ENCODE data around the gene BRAP. TPM values are rescaled to one million over a fixed set of nuclear protein-coding genes. Genes with fewer than 3 reads are reported as not detected.
"Not testable (repeated sequence)": the region's sequence is repeated elsewhere in the genome, so short reads cannot be mapped to it uniquely, and the experiment has no call there.

Gene BRAP
- total RNA-seq, 1 donor from 2014 or later: 13.8 TPM

GRCh38 chr12:111685322-111685810, 390 bp downstream of the BRAP start:
- ATAC-seq (ENCODE audit: poor library complexity) (no peak), DNase-seq (no peak)
- intact Hi-C loops (cut with DNase I): no loop called here

GRCh38 chr12:111684485-111685198, 1.1 kb downstream of the BRAP start:
- intact Hi-C loops (cut with DNase I): not testable (repeated sequence)

GRCh38 chr12:111677186-111677585, 8.6 kb downstream of the BRAP start:
- ATAC-seq (ENCODE audit: poor library complexity): no peak
- DNase-seq: no peak
- intact Hi-C loops (cut with DNase I): no loop called here

More at GRCh38 chr12:111684485-111685198, 1.1 kb downstream of the BRAP start:
- not testable (repeated sequence) for ATAC-seq (ENCODE audit: poor library complexity); DNase-seq

GRCh38 chr12:111673503-111673902, 12.3 kb downstream of the BRAP start:
- DNase-seq (no peak), ATAC-seq (ENCODE audit: poor library complexity) (no peak)
- intact Hi-C loops (cut with DNase I): no loop called here

- ATAC-seq (ENCODE audit: poor library complexity): no peak
- no peak for DNase-seq
Measured at GRCh38 chr12:111672822-111673381, 12.9 kb downstream of the BRAP start.

GRCh38 chr12:111664961-111665865, 20.5 kb downstream of the BRAP start:
- DNase-seq (no peak), ATAC-seq (ENCODE audit: poor library complexity) (no peak)
- intact Hi-C loops (cut with DNase I): no loop called here

More at GRCh38 chr12:111672822-111673381, 12.9 kb downstream of the BRAP start:
- intact Hi-C loops (cut with DNase I): no loop called here

GRCh38 chr12:111664499-111664898, 21.3 kb downstream of the BRAP start:
- DNase-seq (no peak), ATAC-seq (ENCODE audit: poor library complexity) (no peak)
- intact Hi-C loops (cut with DNase I): no loop called here

- intact Hi-C loops (cut with DNase I): no loop called here
- peak; percentile 34 for ATAC-seq (ENCODE audit: poor library complexity)
- DNase-seq: no peak
Measured at GRCh38 chr12:111656016-111656415, 29.7 kb downstream of the BRAP start.

GRCh38 chr12:111655356-111655755, 30.4 kb downstream of the BRAP start:
- DNase-seq (no peak), ATAC-seq (ENCODE audit: poor library complexity) (no peak)
- intact Hi-C loops (cut with DNase I): no loop called here

- DNase-seq (no peak), ATAC-seq (ENCODE audit: poor library complexity) (no peak)
- intact Hi-C loops (cut with DNase I): no loop called here
Measured at GRCh38 chr12:111653596-111653995, 32.2 kb downstream of the BRAP start.

GRCh38 chr12:111652530-111652929, 33.2 kb downstream of the BRAP start:
- intact Hi-C loops (cut with DNase I); DNase-seq; ATAC-seq (ENCODE audit: poor library complexity): not testable (repeated sequence)

GRCh38 chr12:111650912-111651311, 34.8 kb downstream of the BRAP start:
- intact Hi-C loops (cut with DNase I): no loop called here
- ATAC-seq (ENCODE audit: poor library complexity) (no peak), DNase-seq (no peak)

- intact Hi-C loops (cut with DNase I): no loop called here
- DNase-seq (no peak), ATAC-seq (ENCODE audit: poor library complexity) (no peak)
Measured at GRCh38 chr12:111645433-111645832, 40.3 kb downstream of the BRAP start.

- ATAC-seq (ENCODE audit: poor library complexity): peak; percentile 61
- intact Hi-C loops (cut with DNase I): no loop called here
- no peak for DNase-seq
Measured at GRCh38 chr12:111643427-111643826, 42.3 kb downstream of the BRAP start.

GRCh38 chr12:111642681-111643426, 42.9 kb downstream of the BRAP start:
- DNase-seq: no peak
- intact Hi-C loops (cut with DNase I): no loop called here
- ATAC-seq (ENCODE audit: poor library complexity): no peak

- intact Hi-C loops (cut with DNase I): no loop called here
- ATAC-seq (ENCODE audit: poor library complexity) (no peak), DNase-seq (no peak)
Measured at GRCh38 chr12:111640506-111640905, 45.2 kb downstream of the BRAP start.

GRCh38 chr12:111638556-111638955, 47.2 kb downstream of the BRAP start:
- intact Hi-C loops (cut with DNase I): no loop called here

GRCh38 chr12:111636209-111636945, 49.4 kb downstream of the BRAP start:
- intact Hi-C loops (cut with DNase I): no loop called here

More at GRCh38 chr12:111638556-111638955, 47.2 kb downstream of the BRAP start:
- no peak for DNase-seq
- no peak for ATAC-seq (ENCODE audit: poor library complexity)

More at GRCh38 chr12:111636209-111636945, 49.4 kb downstream of the BRAP start:
- ATAC-seq (ENCODE audit: poor library complexity) (peak; percentile 87), DNase-seq (peak; percentile 76)

Data from Right ventricle myocardium superior (tissue), 1 donor.